HepG2 (cell line): ENCODE data around the gene OXLD1. TPM values are rescaled to one million over a fixed set of nuclear protein-coding genes. Genes with fewer than 3 reads are reported as not detected.

Experiments used
- BCL3 ChIP-seq: sonication (generic); formaldehyde crosslinking; IDR thresholded peaks from 2 replicates; pipeline ENCODE4 v1.5.1; 2020; ENCODE audit warnings: mild to moderate bottlenecking, missing genetic modification reagents, moderate library complexity
- BCL6 ChIP-seq: IDR thresholded peaks from 2 replicates; pipeline ENCODE4 v1.6.1; 2016; ENCODE audit warnings: missing genetic modification reagents, missing compliant biosample characterization
- EED ChIP-seq: sonication (generic); formaldehyde crosslinking; IDR thresholded peaks from 2 replicates; pipeline ENCODE4 v1.5.0; 2020; ENCODE audit warnings: mild to moderate bottlenecking, missing genetic modification reagents
- FOSL2 ChIP-seq: sonication (generic); formaldehyde crosslinking; IDR thresholded peaks from 2 replicates; pipeline ENCODE4 v1.4.0; 2020; ENCODE audit warnings: missing genetic modification reagents
- GPN1 ChIP-seq: sonication (generic); formaldehyde crosslinking; IDR thresholded peaks from 2 replicates; pipeline ENCODE4 v1.5.1; 2020; ENCODE audit warnings: missing genetic modification reagents, borderline replicate concordance
- HDAC6 ChIP-seq: fragments of 200-600 bp; sonication (generic); IDR thresholded peaks from 2 replicates; pipeline ENCODE4 v1.7.0; 2017; ENCODE audit warnings: mild to moderate bottlenecking, antibody characterized with exemption, low read length, low read depth
- HNF4G ChIP-seq, 2 experiments: sonication (generic) in 1 of 2; formaldehyde crosslinking in 1 of 2; IDR thresholded peaks; 2 replicates each; pipeline versions ENCODE4 v1.4.0 to v1.6.1; 2011 to 2020; ENCODE audit warnings: borderline replicate concordance in 2 of 2, low read depth in 2 of 2, mild to moderate bottlenecking in 2 of 2, low read length in 1 of 2, missing genetic modification reagents in 1 of 2, moderate library complexity in 1 of 2
- NFIC ChIP-seq: IDR thresholded peaks from 2 replicates; pipeline ENCODE4 v1.6.1; 2012; ENCODE audit warnings: mild to moderate bottlenecking, low read length, inconsistent platforms
- NPAS2 ChIP-seq: sonication (generic); formaldehyde crosslinking; IDR thresholded peaks from 2 replicates; pipeline ENCODE4 v1.8.0; 2022; ENCODE audit warnings: mild to moderate bottlenecking, missing genetic modification reagents, borderline replicate concordance
- SMARCC2 ChIP-seq: fragments of 450-650 bp; IDR thresholded peaks from 2 replicates; pipeline ENCODE4 v1.6.1; 2017; ENCODE audit warnings: antibody characterized with exemption, mild to moderate bottlenecking
- SRY ChIP-seq: sonication (generic); formaldehyde crosslinking; IDR thresholded peaks from 2 replicates; pipeline ENCODE4 v1.8.0; 2022; ENCODE audit warnings: mild to moderate bottlenecking, missing genetic modification reagents
- TOE1 ChIP-seq: sonication (generic); formaldehyde crosslinking; IDR thresholded peaks from 2 replicates; pipeline ENCODE4 v1.4.0; 2020; ENCODE audit warnings: mild to moderate bottlenecking, missing genetic modification reagents
- ZBTB39 ChIP-seq: sonication (generic); formaldehyde crosslinking; IDR thresholded peaks from 2 replicates; pipeline ENCODE4 v1.5.0; 2020; ENCODE audit warnings: missing genetic modification reagents
- ZFP82 ChIP-seq: sonication (generic); formaldehyde crosslinking; IDR thresholded peaks from 2 replicates; pipeline ENCODE4 v1.5.1; 2020; ENCODE audit warnings: mild to moderate bottlenecking, missing genetic modification reagents, borderline replicate concordance
- ZNF710 ChIP-seq: sonication (generic); formaldehyde crosslinking; IDR thresholded peaks from 2 replicates; pipeline ENCODE4 v1.5.0; 2020; ENCODE audit warnings: mild to moderate bottlenecking, missing genetic modification reagents, borderline replicate concordance
- polyA plus RNA-seq, 8 experiments: library from polyadenylated mRNA; depleted of rRNA in 3 of 8; stranded (reverse) in 7 of 8; unstranded in 1 of 8; fragments of >200 nt; fragmentation: Illumina TruSeq in 4 of 8; extraction: Trizol in 4 of 8; gene quantifications; 2 replicates each; pipeline versions ENCODE4 v1.2.1 to v1.2.3, GENCODE V29; 2011 to 2016; ENCODE audit warnings: low read depth in 4 of 8, missing spikeins in 1 of 8, mixed read lengths in 1 of 8; ENCODE audit not compliant: insufficient read depth in 1 of 8
- total RNA-seq, 5 experiments: library from RNA; depleted of rRNA; stranded (reverse); fragments of >200 nt; fragmentation: Illumina TruSeq; extraction: Trizol; gene quantifications; 2 replicates each; pipeline ENCODE4 v1.2.3, GENCODE V29; 2016; ENCODE audit warnings: low read depth in 1 of 5
- TF ChIP-seq, protein P1 (sequence below): fragments of 450-650 bp; IDR thresholded peaks from 2 replicates; pipeline ENCODE4 v1.6.1; 2017; ENCODE audit warnings: mild to moderate bottlenecking
- TF ChIP-seq, protein P2 (sequence below): IDR thresholded peaks from 2 replicates; pipeline ENCODE4 v1.6.1; 2012; ENCODE audit warnings: low read depth, low read length, improper control_type of control experiment

Gene OXLD1
- total and polyA plus RNA-seq, 2 of the 13 experiments (the other 11 are each of a cell fraction or from before 2014, with no cell fraction given) = 27.1 to 37.5 TPM

- TF ChIP-seq SRY (no peak), EED (CRISPR knock-in tag) (0 out of 2 replicates have a peak, but pooled peaks have one; percentile 41), BCL6 (CRISPR knock-in tag) (no peak), ZBTB39 (CRISPR knock-in tag) (no peak), HNF4G (IDR thresholded peaks at IDR 0.05; ENCODE audit: borderline replicate concordance, low read depth, low read length) (no peak), HNF4G (CRISPR knock-in tag; IDR thresholded peaks at IDR 0.05; ENCODE audit: borderline replicate concordance, low read depth) (no peak), NFIC (no peak), HDAC6 (no peak), BCL3 (CRISPR knock-in tag) (no peak), FOSL2 (CRISPR knock-in tag) (no peak), ZNF710 (no peak), SMARCC2 (no peak), TOE1 (CRISPR knock-in tag) (no peak), GPN1 (CRISPR knock-in tag) (no peak), NPAS2 (CRISPR knock-in tag) (no peak), ZFP82 (CRISPR knock-in tag) (0 out of 2 replicates have a peak, but pooled peaks have one; percentile 26)
- TF ChIP-seq, protein P1, sequence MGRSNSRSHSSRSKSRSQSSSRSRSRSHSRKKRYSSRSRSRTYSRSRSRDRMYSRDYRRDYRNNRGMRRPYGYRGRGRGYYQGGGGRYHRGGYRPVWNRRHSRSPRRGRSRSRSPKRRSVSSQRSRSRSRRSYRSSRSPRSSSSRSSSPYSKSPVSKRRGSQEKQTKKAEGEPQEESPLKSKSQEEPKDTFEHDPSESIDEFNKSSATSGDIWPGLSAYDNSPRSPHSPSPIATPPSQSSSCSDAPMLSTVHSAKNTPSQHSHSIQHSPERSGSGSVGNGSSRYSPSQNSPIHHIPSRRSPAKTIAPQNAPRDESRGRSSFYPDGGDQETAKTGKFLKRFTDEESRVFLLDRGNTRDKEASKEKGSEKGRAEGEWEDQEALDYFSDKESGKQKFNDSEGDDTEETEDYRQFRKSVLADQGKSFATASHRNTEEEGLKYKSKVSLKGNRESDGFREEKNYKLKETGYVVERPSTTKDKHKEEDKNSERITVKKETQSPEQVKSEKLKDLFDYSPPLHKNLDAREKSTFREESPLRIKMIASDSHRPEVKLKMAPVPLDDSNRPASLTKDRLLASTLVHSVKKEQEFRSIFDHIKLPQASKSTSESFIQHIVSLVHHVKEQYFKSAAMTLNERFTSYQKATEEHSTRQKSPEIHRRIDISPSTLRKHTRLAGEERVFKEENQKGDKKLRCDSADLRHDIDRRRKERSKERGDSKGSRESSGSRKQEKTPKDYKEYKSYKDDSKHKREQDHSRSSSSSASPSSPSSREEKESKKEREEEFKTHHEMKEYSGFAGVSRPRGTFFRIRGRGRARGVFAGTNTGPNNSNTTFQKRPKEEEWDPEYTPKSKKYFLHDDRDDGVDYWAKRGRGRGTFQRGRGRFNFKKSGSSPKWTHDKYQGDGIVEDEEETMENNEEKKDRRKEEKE = no peak
- TF ChIP-seq, protein P2, sequence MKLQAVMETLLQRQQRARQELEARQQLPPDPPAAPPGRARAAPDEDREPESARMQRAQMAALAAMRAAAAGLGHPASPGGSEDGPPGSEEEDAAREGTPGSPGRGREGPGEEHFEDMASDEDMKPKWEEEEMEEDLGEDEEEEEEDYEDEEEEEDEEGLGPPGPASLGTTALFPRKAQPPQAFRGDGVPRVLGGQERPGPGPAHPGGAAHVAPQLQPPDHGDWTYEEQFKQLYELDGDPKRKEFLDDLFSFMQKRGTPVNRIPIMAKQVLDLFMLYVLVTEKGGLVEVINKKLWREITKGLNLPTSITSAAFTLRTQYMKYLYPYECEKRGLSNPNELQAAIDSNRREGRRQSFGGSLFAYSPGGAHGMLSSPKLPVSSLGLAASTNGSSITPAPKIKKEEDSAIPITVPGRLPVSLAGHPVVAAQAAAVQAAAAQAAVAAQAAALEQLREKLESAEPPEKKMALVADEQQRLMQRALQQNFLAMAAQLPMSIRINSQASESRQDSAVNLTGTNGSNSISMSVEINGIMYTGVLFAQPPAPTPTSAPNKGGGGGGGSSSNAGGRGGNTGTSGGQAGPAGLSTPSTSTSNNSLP = 0 out of 2 replicates have a peak, but pooled peaks have one; percentile 46
Observed at GRCh38 chr17:81701288-81702071, 35.1 kb upstream of the OXLD1 start (continued).
